NCI-H2196 treated with DMSO at 0.1 percent for 48 hours (cell line): ENCODE data around the gene FRK.
"Not testable (repeated sequence)": the region's sequence is repeated elsewhere in the genome, so short reads cannot be mapped to it uniquely, and the experiment has no call there.

Source experiments
- DNase-seq: peaks from one replicate; lab custom pipeline; 2025; ENCODE audit not compliant: unreplicated experiment; lab: John Stamatoyannopoulos, UW

The FRK gene

GRCh38 chr6:116078522-116078921, 17.8 kb upstream of the FRK start:
- DNase-seq, result no peak

GRCh38 chr6:116074732-116075390, 14.2 kb upstream of the FRK start:
- DNase-seq, result no peak

- DNase-seq, result no peak
Observed at GRCh38 chr6:116073765-116074440, 13.2 kb upstream of the FRK start.

GRCh38 chr6:116072368-116072767, 11.7 kb upstream of the FRK start:
- DNase-seq, result no peak

GRCh38 chr6:116070616-116071389, 10.1 kb upstream of the FRK start:
- DNase-seq, result no peak

GRCh38 chr6:116070101-116070500, 9.4 kb upstream of the FRK start:
- no peak for DNase-seq

GRCh38 chr6:116066789-116067188, 6.1 kb upstream of the FRK start:
- DNase-seq, result no peak

GRCh38 chr6:116064666-116065065, 4.0 kb upstream of the FRK start:
- no peak for DNase-seq

- no peak for DNase-seq
Observed at GRCh38 chr6:116062496-116062895, 1.8 kb upstream of the FRK start.

GRCh38 chr6:116059713-116060571, 749 bp downstream of the FRK start:
- DNase-seq, result no peak

GRCh38 chr6:116057766-116058165, 2.9 kb downstream of the FRK start:
- DNase-seq, result no peak

GRCh38 chr6:116055513-116055912, 5.2 kb downstream of the FRK start:
- no peak for DNase-seq

GRCh38 chr6:116051244-116051643, 9.4 kb downstream of the FRK start:
- DNase-seq, result no peak

- DNase-seq, result no peak
Observed at GRCh38 chr6:116050737-116051136, 10.0 kb downstream of the FRK start.

- DNase-seq, result no peak
Observed at GRCh38 chr6:116049321-116049720, 11.4 kb downstream of the FRK start.

- DNase-seq, result no peak
Observed at GRCh38 chr6:116047173-116047933, 13.3 kb downstream of the FRK start.

GRCh38 chr6:116046737-116047136, 14.0 kb downstream of the FRK start:
- no peak for DNase-seq

- not testable (repeated sequence) for DNase-seq
Observed at GRCh38 chr6:116046272-116046671, 14.4 kb downstream of the FRK start.

GRCh38 chr6:116041934-116042333, 18.8 kb downstream of the FRK start:
- DNase-seq, result no peak

GRCh38 chr6:116040993-116041392, 19.7 kb downstream of the FRK start:
- no peak for DNase-seq
